Immature natural killer cell (primary cell): ENCODE data around the gene MBNL2. TPM values are rescaled to one million over a fixed set of nuclear protein-coding genes. Genes with fewer than 3 reads are reported as not detected.

Source experiments
- DNase-seq, 3 donors: peaks; one replicate each; pipeline ENCODE4 v3.0.0; 2022; ENCODE audit warnings: mixed read lengths in 1 of 3
- H3K27ac Mint-ChIP-seq, 6 donors: one replicate each; pipeline ENCODE4 v1.8.0; 2020; ENCODE audit warnings: mixed read lengths in 6 of 6, mild to moderate bottlenecking in 5 of 6, inconsistent platforms in 4 of 6, moderate library complexity in 3 of 6
- H3K27me3 Mint-ChIP-seq, 3 donors: one replicate each; pipeline ENCODE4 v1.8.0; 2020 to 2021; ENCODE audit warnings: low read depth in 3 of 3, mild to moderate bottlenecking in 3 of 3, mixed read lengths in 3 of 3, moderate library complexity in 3 of 3, inconsistent platforms in 1 of 3
- H3K36me3 Mint-ChIP-seq, 3 donors: one replicate each; pipeline ENCODE4 v1.8.0; 2020; ENCODE audit warnings: mixed read lengths in 3 of 3, inconsistent platforms in 2 of 3, mild to moderate bottlenecking in 2 of 3
- H3K4me1 Mint-ChIP-seq, 2 donors: one replicate each; pipeline ENCODE4 v1.8.0; 2020; ENCODE audit warnings: inconsistent platforms in 2 of 2, mild to moderate bottlenecking in 2 of 2, mixed read lengths in 2 of 2, moderate library complexity in 1 of 2
- H3K4me3 Mint-ChIP-seq, 5 donors: one replicate each; pipeline ENCODE4 v1.8.0; 2020; ENCODE audit warnings: mild to moderate bottlenecking in 5 of 5, mixed read lengths in 5 of 5, inconsistent platforms in 3 of 5, moderate library complexity in 3 of 5
- H3K9me3 Mint-ChIP-seq, 6 donors: one replicate each; pipeline ENCODE4 v1.8.0; 2020; ENCODE audit warnings: mild to moderate bottlenecking in 6 of 6, mixed read lengths in 6 of 6, inconsistent platforms in 4 of 6, moderate library complexity in 3 of 6
- polyA plus RNA-seq, 3 donors: library from polyadenylated mRNA; unstranded; fragments of 300-500 nt; fragmentation: Illumina TruSeq; gene quantifications; one replicate each; pipeline ENCODE4 v1.2.3, GENCODE V29; 2021

The MBNL2 gene
- polyA plus RNA-seq, 3 donors from 2014 or later, result 11.7 to 19.4 (median 18.6) TPM

DNA sequence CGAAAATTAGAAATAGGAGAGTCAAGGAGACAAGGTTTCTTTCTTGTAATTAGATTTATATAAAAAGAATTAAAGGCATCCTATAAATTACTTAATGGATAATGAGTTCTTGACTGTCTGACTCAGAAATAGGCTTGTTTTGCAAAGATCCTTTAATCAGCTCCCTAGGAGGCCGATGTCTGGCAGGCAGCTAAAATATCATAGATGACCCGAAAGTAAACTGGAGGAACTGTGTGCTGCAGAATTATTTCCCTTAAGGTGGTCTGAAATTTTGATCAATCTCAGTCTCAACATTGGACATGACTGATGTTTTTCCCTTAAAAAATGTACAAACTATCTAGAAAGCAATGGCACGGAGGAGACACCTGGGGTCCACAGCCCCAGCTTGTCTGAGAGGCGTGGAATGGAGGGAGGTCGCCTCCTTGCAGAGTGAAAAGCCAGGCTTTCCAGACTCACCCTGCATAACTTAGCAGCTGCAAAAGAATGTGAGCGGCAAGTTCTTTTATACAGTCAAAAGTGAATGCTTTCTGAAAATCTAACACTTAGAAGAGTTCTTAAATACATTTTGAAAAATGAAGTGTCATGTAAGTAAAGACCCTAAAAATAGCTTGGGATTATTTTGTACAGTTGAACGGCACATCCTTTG is 44.8 kb downstream of the MBNL2 start:
- Mint-ChIP-seq H3K4me3 (no peak overlapping the region), H3K27me3 (peaks cover 0 to under 1% (median 0%) of the 10 kb centered on the region in 3 donors), H3K27ac (no peak overlapping the region), H3K9me3 (no peaks in the 10 kb centered on the region), H3K36me3 (peaks cover 0 to 5% (median 0%) of the 10 kb centered on the region in 3 donors), H3K4me1 (peaks cover 28 to 55% of the 10 kb centered on the region in 2 donors)
- DNase-seq, result no peak

DNA sequence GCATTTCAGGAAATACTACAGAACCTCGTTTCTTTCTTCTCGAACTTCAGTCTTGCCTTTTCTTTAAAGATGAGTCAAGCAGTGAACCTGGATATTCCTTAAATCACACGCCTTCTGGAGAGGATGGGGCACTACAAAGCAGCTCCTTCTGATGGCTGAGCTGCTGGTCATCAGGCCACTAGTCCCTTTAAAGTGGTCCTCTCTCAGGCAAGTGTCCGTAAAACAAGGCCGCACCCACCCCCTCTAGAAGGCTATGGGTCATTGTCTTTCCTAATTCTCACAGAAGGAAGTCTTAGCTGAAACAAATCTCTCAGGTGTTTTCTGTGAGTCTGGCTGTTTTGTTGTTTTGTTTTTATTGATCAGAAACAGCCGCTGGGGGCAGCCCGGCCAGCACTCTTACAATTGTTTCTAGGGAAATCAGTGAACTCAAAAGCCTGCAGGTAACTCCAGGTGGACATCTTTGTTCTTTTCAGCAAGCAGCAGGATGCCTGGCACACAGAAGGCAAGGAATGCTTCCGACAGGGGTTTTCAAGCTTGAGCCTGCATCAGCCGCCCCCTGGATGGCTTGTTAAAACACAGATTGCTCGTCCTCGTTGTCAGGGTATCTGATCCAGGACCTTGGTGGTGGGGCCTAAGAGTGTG is 45.4 kb downstream of the MBNL2 start:
- H3K27me3 Mint-ChIP-seq, result no peaks in the 10 kb centered on the region
- no peak overlapping the region for H3K4me3 Mint-ChIP-seq
- no peak for DNase-seq
- peaks cover 27 to 55% of the 10 kb centered on the region in 2 donors for H3K4me1 Mint-ChIP-seq
- no peaks in the 10 kb centered on the region for H3K9me3 Mint-ChIP-seq
- no peak overlapping the region for H3K27ac Mint-ChIP-seq
- peaks cover 0 to 5% (median 0%) of the 10 kb centered on the region in 3 donors for H3K36me3 Mint-ChIP-seq

DNA sequence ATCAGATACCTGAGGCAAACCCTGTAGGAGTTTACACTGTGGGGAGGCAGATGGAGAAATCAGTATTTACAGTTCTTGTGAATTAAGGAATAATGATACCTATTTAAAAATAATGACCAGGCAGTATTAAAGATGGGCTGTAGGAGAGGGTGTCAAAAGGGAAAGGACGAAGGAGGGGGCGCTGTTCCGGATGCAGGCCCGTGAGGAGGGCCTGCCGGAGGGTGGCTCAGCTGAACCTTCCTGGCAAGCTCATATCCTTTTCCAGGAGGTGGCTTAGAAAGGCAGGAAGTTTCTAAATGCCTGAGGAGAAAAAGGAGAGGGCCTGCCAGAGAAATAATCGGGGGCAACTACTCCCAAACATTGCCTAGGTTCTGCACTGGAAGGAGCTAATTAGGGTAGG is 46.6 kb downstream of the MBNL2 start:
- no peak for DNase-seq
- no peak overlapping the region for H3K4me3 Mint-ChIP-seq
- peaks cover 0 to 5% (median 0%) of the 10 kb centered on the region in 3 donors for H3K36me3 Mint-ChIP-seq
- no peaks in the 10 kb centered on the region for H3K27me3 Mint-ChIP-seq
- no peaks in the 10 kb centered on the region for H3K9me3 Mint-ChIP-seq
- H3K27ac Mint-ChIP-seq, result peak overlapping the region in 1 of 6 donors; percentile 54
- peaks cover 28 to 56% of the 10 kb centered on the region in 2 donors for H3K4me1 Mint-ChIP-seq

DNA sequence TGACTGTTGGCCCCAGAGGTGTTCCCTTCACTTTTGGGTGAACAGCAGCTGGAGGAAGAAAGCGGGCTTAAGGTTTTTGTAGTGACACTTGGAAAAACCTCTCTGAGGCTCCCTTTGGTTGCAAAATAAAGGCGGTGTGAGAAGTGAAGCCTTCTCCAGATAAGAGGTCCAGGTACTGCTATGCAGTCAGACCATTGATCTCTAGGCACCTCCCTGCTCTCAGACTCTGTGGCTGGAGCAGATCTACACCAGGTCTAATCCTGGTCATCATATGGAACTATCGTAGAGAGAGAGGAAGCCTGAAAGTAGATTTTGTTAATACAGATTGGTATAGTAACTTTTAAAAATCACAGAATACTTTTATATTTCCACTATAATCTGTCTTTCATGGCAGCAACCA is 47.5 kb downstream of the MBNL2 start:
- H3K4me1 Mint-ChIP-seq, result peaks cover 26 to 54% of the 10 kb centered on the region in 2 donors
- DNase-seq, result no peak
- H3K4me3 Mint-ChIP-seq, result no peak overlapping the region
- H3K9me3 Mint-ChIP-seq, result no peaks in the 10 kb centered on the region
- peaks cover 0 to 5% (median 0%) of the 10 kb centered on the region in 3 donors for H3K36me3 Mint-ChIP-seq
- no peaks in the 10 kb centered on the region for H3K27me3 Mint-ChIP-seq
- H3K27ac Mint-ChIP-seq, result no peak overlapping the region

DNA sequence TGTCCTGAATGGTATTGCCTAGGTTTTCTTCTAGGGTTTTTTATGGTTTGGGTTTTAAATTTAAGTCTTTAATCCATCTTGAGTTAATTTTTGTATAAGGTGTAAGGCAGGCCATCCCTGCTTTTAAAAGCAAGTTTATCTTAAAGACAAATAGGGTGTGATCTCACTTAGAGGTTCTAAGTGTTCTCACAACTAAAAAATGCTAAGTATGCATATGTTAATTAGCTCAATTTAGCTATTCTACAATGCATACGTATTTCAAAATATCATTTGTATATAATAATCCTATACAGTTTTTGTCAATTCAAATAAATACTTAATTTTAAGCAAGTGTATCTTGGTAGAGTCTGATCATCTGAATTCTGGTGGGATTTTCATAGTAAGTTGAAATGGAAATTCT is 50.4 kb downstream of the MBNL2 start:
- DNase-seq, result no peak
- H3K27ac Mint-ChIP-seq, result no peak overlapping the region
- H3K4me3 Mint-ChIP-seq, result no peak overlapping the region
- H3K27me3 Mint-ChIP-seq, result no peaks in the 10 kb centered on the region
- H3K9me3 Mint-ChIP-seq, result no peaks in the 10 kb centered on the region
- peaks cover 14 to 25% (median 16%) of the 10 kb centered on the region in 3 donors for H3K36me3 Mint-ChIP-seq
- peaks cover 43 to 74% of the 10 kb centered on the region in 2 donors for H3K4me1 Mint-ChIP-seq

DNA sequence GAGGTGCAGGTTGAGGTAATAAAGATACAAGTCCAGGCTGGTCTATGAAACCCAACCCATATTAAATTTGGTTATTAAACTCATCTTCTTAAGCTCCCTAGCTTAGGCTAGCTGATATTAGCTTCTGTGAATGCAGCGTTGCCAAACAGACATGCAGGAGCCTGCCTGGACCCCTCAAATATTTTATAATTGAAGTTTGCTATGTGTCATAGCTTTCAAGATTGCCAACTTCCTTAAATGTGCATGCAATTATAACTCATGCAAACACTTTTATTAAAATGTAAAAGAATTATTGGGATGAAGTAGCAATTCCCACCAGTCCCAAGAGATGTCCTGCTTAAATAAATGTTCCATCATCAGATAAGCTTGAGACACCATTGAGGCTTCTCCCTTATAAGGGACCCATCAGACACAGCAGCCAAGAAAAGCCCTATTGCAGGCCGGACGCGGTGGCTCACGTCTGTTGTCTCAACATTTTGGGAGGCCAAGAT is 51.3 kb downstream of the MBNL2 start:
- Mint-ChIP-seq H3K4me1 (peaks cover 43 to 77% of the 10 kb centered on the region in 2 donors), H3K27ac (no peak overlapping the region)

DNA sequence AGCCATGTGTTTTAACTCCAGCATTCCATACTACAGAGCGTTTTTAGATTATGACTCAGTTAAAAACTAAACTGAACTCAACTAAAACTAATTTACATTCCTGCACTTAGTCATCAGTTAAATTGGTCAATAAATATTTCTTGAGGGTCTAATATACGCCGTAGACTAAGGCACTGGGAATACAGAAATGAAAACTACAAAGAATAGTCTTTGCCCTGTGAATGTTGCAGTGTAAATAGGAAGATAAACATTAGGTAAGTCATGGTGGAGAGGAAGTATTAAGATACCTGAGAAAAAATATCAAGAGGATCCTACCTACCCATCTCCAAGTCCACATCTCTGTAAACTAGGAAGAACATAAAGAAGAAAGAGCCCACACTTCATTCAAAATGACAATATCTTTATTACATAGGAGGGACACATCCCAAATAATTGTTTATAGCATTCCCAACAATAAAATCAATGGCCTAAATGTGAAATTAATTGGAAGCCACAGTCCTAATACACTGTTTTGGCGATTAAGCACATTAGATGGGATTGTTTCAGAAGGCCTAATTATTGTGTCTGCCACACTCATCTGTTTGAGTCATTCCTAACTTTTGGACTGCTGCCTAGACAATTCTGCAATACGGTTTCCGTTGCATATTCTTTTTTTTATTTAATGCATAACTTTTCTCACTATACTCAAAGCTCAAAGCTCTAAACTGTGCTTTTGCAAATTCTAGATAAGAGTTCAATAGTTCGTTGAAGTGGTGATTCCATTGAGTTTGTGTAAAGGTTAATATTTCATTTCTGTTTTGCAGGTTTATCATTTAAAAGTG is 52.9 kb downstream of the MBNL2 start:
- no peaks in the 10 kb centered on the region for H3K9me3 Mint-ChIP-seq
- H3K27me3 Mint-ChIP-seq, result no peaks in the 10 kb centered on the region
- peak overlapping the region in 2 of 6 donors; percentile 0 to 4 for H3K27ac Mint-ChIP-seq
- H3K4me3 Mint-ChIP-seq, result no peak overlapping the region
- DNase-seq, result no peak
- peaks cover 14 to 20% (median 16%) of the 10 kb centered on the region in 3 donors for H3K36me3 Mint-ChIP-seq
- H3K4me1 Mint-ChIP-seq, result peaks cover 47 to 81% of the 10 kb centered on the region in 2 donors

More for the DNA sequence above, 51.3 kb downstream of the MBNL2 start:
- H3K9me3 Mint-ChIP-seq, result no peaks in the 10 kb centered on the region
- no peaks in the 10 kb centered on the region for H3K27me3 Mint-ChIP-seq
- H3K4me3 Mint-ChIP-seq, result no peak overlapping the region
- DNase-seq, result no peak
- peaks cover 14 to 25% (median 16%) of the 10 kb centered on the region in 3 donors for H3K36me3 Mint-ChIP-seq

DNA sequence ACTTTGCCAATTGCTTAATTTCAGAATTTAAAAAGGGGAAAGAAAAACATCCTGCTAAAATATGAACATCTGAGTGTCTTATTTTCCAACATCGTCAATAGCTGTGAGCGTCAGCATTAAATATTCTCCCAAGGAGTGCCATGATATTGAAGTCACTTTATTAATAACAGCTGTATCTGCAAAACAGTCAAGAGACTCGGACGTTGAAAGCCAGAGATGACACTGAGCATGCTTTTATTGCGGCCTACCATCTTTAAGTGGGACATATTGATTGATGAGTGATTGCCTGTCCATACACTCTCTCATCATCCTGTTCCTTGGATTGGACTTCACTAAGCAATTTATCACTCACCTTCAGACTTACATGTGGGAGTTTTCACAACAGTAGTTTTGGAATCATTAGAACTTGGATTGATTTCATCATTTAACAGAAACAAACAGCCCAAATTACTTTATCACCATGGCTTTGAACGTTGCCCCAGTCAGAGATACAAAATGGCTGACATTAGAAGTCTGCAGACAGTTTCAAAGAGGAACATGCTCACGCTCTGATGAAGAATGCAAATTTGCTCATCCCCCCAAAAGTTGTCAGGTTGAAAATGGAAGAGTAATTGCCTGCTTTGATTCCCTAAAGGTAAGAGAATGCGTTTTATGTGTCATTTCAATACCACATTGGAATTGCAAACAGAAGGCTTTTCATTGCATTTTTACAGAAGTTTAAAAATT is 53.8 kb downstream of the MBNL2 start:
- Mint-ChIP-seq H3K36me3 (peaks cover 14 to 20% (median 20%) of the 10 kb centered on the region in 3 donors), H3K9me3 (no peaks in the 10 kb centered on the region), H3K4me1 (peaks cover 53 to 82% of the 10 kb centered on the region in 2 donors), H3K4me3 (peak overlapping the region in 1 of 5 donors; percentile 25), H3K27me3 (no peaks in the 10 kb centered on the region), H3K27ac (no peak overlapping the region)
- DNase-seq, result no peak

DNA sequence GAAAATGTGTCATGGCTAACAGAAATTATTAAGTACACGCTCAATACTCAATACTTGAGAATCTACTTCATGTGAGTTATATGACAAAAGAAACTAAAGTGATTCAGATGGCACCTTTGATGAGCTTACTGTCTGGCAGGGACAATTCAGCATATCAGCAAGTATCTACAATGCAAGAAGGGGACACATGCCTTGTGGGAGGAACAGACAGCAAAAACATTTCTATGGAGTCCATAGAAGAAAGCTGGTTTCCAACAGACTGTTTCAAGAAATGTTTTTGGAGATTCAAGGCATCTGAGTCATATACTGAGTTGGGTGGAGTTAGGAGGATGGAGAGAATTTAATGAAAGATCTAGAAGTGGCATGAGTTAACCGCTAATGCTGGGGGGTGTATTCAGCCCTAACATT is 54.7 kb downstream of the MBNL2 start:
- Mint-ChIP-seq H3K27me3 (no peaks in the 10 kb centered on the region), H3K4me1 (peaks cover 57 to 86% of the 10 kb centered on the region in 2 donors), H3K27ac (peak overlapping the region in 2 of 6 donors; percentile 14 to 50)

DNA sequence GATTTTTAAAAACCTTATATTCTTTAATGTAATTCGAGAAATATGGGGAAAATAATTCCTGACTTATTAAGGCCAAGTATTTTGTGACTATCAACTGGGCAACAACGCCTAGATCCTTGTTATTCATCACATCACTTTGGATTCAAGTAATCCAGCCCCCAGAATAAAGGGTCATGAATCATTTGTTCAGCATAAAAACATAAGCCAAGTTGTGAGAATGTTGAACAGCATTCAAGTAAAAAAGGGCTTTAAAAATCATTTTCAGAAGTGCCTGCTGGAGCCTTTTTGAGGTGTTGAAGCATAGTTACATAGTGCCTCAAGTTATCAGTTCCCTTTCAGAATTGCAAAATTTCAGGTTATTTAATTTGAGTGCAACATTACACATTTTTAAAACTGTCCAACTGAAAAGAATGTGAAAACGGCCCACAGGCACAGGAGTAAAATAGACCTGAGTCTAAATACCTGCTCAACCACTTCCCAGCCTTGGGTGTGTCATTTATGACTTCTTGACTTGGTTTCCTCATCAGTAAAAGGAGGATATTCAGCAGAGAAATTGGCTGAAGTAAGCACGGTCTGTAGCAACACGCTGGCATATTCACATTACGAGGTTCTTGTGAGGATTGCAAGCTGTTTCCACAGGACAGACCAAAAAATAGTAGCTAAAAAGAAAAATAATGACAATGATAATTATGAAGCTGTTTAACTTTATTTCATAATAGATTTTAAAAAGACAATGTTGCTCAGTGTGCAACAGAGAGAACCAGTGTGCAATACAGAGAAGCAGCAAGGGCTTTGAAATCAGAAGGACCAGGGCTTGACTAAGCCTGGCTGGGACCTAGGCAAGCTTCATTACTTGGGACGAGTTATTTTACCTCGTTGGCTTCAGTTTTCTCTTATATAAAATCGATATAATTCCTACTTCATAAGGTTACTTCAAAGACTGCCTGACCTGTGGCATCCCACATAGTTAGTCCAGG is 56.6 kb downstream of the MBNL2 start:
- peaks cover 59 to 83% of the 10 kb centered on the region in 2 donors for H3K4me1 Mint-ChIP-seq
- no peaks in the 10 kb centered on the region for H3K9me3 Mint-ChIP-seq
- H3K27ac Mint-ChIP-seq, result peak overlapping the region in 1 of 6 donors; percentile 31
- peaks cover 14 to 23% (median 20%) of the 10 kb centered on the region in 3 donors for H3K36me3 Mint-ChIP-seq
- DNase-seq, result no peak
- no peak overlapping the region for H3K4me3 Mint-ChIP-seq
- no peaks in the 10 kb centered on the region for H3K27me3 Mint-ChIP-seq

More for the DNA sequence above, 54.7 kb downstream of the MBNL2 start:
- H3K36me3 Mint-ChIP-seq, result peaks cover 14 to 20% (median 20%) of the 10 kb centered on the region in 3 donors
- no peak for DNase-seq
- no peaks in the 10 kb centered on the region for H3K9me3 Mint-ChIP-seq
- H3K4me3 Mint-ChIP-seq, result peak overlapping the region in 1 of 5 donors; percentile 0

DNA sequence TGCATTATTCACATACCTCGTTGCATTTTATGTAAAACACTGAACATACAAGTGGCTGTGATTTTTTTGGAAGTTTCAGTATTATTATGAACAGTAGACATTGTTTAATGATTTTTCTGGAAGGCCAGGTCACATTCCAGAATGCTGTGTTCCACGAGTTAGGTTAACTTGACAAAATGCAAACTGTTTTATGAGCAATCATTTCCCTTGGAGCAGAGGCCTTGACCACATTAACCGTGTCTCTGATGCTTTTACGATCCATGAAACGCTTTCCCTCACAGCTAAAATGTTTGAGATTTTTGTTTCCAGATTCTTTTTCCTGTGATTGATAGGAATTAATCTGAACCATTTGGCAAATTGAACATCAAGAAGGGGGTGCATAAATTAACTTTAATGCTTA is 57.8 kb downstream of the MBNL2 start:
- no peak overlapping the region for H3K4me3 Mint-ChIP-seq
- H3K36me3 Mint-ChIP-seq, result peaks cover 13 to 23% (median 20%) of the 10 kb centered on the region in 3 donors
- no peak overlapping the region for H3K27ac Mint-ChIP-seq
- peaks cover 63 to 89% of the 10 kb centered on the region in 2 donors for H3K4me1 Mint-ChIP-seq
- H3K9me3 Mint-ChIP-seq, result no peaks in the 10 kb centered on the region
- DNase-seq, result no peak
- H3K27me3 Mint-ChIP-seq, result no peaks in the 10 kb centered on the region

DNA sequence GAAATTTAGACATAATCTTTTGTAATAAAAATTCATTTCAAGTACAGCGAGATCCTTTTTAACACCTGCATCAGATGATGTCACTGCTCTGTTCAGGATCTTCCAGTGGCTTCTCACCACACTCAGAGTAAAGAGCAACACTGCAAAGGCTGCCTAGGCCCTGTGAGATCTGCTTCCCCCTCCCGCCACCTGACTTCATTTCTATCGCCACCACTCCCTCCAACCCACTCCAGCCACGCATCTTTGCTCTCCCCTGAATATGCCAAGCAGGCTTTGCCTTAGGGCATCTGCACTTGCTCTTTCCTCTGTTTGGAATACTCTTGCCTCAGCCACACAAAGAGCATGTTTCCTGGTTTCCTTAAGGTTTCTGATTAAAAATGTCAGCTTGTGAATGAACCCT is 58.3 kb downstream of the MBNL2 start:
- no peaks in the 10 kb centered on the region for H3K9me3 Mint-ChIP-seq
- no peak for DNase-seq
- H3K27me3 Mint-ChIP-seq, result no peaks in the 10 kb centered on the region
- peak overlapping the region in 1 of 5 donors; percentile 23 for H3K4me3 Mint-ChIP-seq
- H3K27ac Mint-ChIP-seq, result peak overlapping the region; percentile 1 to 86 (median 37)
- H3K36me3 Mint-ChIP-seq, result peaks cover 9 to 21% (median 20%) of the 10 kb centered on the region in 3 donors
- peaks cover 60 to 85% of the 10 kb centered on the region in 2 donors for H3K4me1 Mint-ChIP-seq
